Fibroblast of skin of right quadriceps (primary cell): ENCODE data around the gene VWA8.
"Not testable (repeated sequence)": the region's sequence is repeated elsewhere in the genome, so short reads cannot be mapped to it uniquely, and the experiment has no call there.

Source experiments
- DNase-seq: peaks from one replicate; pipeline ENCODE4 v3.0.0-alpha.2; 2013

VWA8 gene

DNA sequence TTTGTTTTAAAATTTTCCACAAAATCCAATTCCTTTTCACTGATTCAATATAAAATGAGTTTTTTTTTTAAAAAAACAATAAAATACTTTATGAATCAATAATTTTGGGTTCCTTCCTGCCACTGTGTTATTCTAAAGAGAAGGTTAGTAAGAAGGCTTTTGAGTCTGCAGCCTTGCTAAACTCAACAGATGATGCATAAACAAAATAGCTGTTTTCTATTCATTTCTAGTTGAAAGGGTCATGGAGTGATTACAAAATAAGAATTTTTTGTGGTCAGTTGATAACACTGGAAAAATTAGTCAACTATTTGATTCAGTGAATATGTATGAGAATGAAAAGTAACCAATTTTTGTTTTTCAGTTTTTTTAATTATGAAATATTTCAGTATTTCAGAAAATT lies 169.9 kb downstream of the VWA8 start:
- no peak for DNase-seq

DNA sequence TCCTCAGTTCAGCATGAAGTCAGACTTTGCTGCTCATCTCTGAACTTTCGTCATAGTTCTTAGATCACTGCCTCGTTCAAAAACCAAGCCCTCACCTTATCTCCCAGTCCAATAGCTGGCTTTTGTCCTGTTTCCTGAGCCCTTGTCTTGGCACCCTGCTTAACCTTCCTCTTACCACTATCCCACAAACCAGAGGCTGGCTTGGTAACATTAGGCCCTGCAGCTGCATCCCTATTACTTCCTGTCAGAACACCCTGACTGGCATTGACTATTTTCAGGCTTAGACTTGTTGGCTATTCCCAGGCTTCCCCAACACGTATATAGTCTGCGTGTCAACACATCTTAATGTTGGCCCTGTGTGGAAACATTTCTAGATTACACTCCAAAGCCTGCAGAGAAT lies 172.4 kb downstream of the VWA8 start:
- no peak for DNase-seq

DNA sequence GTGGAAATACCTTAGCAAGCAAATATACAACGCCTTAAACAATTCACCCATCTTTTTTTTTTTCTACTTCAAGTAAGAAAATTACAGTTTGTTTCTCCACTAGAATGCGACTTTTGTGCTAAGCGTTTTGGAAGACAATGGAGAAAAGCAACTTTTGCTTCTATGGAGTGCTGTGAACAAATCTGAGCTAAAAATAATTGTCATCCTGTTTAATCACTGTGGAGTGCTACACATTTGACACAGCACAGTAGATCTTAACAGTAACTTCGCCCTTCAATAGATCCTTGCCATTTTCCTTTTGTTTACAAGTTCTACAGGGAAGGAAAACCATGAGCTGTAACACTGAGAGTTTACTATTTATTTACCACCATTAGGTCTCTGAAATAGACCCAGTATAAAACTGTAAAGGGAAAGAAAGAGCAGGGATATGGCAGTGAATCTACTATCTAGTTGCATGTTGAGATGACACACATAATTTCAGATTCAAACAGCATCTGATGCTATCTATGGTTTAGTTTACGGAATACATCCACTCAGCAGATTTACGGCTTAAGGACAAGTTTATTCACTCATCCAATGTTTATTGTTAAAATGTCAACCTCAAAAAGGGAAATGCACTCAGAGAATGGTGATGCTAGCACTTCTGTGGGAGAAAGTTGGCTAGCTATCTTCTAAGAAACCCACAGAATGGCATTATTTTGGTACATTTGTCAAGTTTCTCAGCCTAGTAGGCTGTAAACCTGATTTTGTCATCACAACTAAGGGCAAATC lies 175.3 kb downstream of the VWA8 start:
- DNase-seq = peak; percentile 29

DNA sequence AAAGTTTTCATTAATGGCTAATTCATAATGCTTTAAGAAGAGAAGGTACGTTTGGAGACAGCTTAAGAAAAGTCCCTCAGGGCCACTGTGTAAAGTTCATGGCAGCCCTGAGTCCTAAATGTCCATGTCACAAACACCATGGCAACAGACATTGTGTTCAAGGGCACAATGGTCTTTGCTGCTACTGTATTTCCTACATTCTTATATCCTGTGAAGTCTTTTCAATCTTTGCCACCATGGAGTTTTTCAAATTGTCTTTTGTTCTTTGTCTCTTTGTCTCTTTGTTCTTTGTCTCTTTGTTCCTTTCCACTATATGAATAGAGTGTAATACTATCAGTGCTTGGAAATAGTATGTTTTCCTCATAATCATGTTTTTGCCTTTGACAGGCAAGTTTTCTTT lies 178.8 kb downstream of the VWA8 start:
- DNase-seq = no peak

DNA sequence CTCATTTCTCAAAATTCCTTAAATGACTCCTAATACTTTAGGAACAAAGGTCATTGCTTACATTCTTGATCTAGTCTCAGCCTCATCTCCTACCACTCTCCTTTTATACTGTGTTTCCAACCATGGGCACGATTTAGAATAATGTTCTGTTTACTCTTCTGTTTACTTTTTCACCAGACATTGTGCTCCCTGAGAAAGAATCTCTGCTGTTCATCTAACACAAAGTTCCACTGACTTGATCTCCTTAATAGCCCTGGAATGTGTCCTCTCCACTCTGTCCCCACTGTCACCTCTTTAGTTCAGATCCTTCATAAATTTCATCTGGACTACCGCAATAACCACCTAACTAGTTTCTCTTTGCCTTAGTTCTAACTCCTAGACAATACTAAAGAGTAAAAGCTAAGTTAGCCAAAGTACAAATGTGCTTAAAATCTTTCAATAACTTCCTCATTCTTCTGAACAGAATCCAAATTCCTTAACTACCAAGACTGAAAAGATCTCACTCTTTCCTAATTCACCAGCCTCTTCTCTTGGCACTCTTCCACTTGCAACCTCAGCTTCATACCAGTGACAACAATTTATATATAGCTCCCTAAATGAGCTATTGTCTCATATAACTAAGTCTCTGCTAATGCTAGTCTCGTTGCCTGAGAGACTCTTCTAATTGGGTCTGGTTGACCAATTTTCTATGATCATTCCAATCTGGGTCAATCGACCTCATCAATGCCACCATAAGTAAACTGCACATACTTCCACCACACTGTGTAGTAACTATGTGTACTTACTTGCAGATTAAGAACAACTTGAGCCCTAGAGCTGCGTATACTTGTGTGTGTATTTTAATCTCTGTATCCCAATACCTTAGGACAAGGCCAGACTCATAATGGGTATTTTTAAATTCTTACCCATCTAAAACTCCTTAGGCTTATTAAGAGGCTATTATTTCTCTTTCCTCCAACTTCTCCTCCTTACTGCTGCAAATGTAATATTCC lies 179.9 kb downstream of the VWA8 start:
- peak; percentile 95 for DNase-seq

DNA sequence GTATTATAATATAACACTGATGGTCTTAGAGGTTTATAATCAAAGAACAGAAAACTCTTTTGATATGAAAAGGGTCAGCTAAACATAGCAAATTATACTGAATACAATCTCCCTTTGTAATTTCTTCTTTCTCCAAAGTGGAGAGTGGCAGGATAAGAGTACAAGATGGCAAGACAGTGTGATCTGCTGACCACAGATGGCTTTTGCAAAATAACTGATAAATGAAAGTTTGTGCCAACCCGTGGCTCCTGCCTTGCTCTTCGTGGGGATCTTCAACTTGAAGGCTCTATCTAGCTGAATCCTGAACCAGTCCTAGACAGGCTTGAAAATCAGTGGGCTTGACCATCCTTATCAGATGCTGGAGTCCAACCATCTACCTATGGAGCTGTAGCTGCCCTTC lies 185.7 kb downstream of the VWA8 start:
- no peak for DNase-seq

DNA sequence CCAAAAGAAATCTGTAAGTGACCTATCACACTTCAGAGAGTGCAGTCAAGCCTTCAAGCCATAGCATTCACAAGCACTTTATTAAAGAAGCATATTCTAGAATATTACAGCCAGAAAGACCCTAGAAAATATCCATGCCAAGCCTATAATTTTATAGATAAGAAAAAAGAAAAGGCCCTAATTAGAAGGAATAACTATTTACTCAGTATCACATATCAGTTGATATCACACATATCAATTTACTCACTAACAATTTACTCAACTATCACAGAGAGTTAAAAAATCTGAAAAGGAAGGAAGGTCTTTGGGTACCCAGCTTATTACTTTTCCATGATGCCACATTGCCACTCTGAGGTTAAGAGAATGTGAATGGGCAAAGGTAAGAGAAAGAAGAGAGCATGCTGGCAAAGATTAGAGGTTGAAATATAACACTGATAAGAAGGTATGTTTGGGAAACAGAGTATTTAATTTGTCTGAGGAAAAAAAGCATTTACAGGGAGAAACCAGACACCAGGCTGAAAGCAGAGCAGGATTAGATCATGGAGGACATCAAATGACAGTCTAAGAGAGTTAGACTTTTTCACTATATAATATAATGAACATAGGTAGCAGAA lies 186.2 kb downstream of the VWA8 start:
- DNase-seq = no peak

DNA sequence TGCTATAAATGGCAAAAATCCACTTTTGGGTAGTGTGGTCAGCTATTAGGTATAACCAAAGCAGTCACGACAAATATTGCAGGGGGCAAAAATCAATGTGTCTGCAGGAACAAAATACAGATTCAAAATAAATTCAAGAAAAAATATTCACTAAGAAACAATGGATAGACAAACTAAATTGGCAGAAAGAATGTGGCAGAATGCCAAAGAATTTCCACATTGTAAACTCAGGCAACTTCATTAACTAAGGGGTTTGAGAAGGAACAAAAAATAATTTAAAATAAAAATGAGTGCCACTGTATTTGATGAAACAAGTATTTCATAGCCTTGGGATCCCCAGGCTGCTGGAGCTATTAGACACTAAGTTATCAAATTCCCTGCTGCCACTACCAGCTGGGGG lies 193.1 kb downstream of the VWA8 start:
- peak; percentile 23 for DNase-seq

DNA sequence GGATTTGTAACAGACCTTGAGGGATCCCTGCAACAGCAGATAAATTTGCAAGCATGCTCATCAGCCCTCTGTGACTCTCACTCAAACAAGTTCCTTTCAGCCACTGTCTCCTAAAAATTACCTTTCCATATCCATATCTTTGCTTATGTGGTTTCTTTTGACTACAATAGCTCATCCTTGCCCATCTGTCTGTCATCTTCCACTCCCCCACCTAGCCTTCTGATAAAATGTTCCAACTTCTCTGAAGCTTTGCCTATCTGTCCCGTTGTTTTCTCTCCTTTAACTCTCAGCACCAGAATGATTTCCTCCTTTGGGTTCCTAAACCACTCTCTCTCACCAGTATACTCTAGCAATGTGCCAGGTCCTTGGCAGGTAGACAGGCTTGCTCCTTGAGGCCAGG lies 194.5 kb downstream of the VWA8 start:
- DNase-seq = no peak

DNA sequence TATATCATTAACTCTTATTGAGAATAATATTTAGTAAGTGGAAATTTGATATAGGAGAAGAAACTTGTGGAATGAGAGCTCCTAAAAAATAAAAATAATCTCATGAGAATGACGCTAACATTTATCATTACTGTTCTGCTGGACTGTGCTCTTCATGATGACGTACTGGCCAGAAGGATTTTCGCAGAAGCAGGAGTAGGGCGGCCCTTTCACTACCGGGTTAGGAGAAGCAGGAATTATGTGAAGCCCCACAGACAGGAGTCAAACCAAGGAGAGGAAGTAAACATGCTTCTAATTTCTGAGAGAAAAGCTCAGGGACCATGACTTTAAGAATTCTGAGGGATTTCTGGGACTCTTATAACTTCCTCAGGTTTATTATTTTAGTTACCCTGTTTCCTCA lies 195.1 kb downstream of the VWA8 start:
- no peak for DNase-seq

DNA sequence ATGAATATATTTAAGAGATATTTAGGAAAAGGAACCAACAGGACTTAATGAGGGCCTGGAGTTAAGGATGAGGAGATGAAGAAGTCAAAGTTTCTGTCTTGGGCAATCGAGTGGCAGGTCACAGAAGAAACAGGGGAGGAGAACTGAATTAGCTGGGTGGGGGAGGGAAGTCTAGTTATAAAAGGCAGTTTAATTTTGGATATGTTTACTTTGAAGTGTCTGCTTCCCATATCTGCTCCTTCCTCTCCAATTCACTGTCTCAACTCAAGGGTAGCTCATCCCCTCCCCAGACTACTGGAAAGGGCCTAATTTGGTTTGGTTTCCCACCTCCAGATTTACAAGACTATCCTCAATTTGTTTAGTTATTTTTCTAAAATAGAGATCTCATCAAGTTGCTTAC lies 195.9 kb downstream of the VWA8 start:
- no peak for DNase-seq

DNA sequence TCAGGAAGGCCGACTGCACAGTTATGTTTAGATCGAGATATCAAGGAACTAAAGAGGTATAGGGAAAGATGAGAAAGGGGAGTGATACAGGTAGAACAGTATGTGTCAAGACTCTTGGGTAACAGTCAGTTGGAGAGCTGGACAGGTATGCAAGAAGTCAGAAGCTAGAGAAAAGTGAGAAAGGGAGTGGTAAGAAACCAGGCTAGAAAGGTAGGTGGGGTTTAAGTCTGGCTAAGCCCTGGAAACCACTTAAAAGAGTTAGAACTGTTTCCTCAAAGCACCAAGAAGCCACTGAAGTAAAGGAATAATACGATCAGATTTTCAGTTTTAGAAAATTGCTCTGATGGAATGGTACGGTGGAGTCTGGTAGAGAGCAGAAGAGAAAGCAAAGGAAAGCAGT lies 196.4 kb downstream of the VWA8 start:
- no peak for DNase-seq

DNA sequence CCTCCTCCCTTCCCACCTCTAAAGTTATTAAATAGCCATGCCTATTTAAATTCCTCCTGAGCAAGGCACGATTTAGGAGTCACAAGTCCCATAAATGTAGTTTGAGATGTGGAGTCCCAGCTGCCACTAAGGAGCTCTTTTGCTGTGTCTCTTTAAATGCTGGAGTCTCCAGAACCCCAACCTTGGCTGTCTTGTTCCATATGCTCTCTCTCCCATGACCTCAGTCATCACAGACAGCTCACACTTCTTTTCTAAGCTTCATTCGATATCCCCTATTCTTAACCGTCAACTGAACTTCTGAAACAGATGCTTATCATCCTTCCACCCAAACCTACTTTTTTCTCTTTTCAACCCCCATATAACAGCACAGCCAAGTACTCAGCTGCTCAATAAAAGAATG lies 197.1 kb downstream of the VWA8 start:
- no peak for DNase-seq

DNA sequence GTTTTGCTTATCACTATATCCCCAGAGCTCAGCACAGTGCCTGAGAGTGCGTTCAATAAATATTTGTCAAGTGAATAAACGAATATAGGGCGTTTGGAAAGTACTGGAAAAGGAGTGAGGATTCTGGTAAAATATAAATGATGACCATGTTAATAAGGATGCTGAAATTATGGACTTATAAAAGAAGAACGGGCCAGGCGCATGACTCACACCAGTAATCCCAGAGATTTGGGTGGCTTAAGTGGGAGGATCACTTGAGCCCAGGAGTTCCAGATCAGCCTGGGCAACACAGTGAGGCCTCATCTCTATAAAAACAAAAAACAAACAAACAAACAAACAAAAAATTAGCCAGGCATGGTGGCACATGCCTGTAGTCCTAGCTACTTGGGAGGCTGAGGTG lies 198.1 kb downstream of the VWA8 start:
- no peak for DNase-seq

DNA sequence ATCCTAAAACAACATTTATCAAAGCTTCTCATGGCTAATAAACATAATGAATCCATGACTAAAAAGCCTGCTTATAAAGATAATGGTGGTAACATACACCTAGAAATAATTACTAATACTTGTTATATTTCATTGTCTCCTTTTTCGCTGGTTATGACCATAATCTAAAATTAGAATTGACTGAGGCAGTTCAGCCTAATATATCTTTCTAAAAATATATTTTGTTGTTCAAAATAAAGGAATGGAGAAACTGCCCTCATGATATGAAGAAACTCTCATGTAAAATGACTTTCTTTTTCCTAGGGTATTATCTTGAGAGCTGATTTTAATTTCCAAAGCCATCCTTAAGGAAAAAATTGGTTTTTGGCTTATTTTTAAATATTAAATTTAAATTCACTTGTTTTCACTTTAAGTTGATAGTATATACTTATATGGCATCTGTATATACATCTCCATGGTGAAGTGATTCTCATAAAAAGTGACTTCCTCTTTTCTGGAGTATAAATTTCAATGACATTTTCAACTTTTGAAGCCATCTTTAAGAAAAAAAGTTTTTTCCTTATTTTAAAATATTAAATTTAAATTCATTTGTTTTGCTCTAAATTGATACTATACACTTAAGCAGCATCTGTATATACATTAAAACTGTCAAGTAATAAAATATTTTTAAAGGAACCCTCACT lies 204.6 kb downstream of the VWA8 start:
- no peak for DNase-seq

DNA sequence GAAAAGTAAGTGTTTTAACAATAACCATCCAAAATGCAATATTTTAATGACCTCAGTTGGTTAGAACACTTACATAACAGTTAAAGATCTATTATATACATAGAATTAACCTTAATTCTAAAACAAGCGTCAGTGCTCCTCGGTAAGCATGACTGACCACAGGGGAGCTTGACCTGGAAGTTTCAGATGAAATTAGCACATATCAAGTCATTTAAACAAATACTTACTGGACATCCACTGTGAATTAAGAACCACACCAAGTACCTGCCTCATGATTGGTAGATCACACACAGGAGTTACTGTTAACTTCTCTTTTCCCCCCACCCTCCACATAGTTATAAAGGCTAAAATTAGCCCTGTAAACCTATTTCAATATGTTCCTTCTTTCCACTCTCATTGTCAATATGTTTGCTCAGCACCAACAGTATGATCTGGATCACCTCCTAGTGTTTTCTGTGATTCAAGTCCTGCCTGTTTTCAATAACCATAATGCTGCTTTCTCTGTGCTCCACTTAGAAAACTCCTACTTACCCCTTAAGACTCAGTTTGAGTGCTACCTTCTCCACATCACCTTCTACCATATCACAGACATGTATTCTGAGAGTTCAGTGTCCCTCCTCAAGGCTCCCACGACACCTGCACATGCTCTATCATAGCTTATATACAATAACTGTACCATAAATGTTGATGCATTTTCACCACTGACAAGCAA lies 209.0 kb downstream of the VWA8 start:
- DNase-seq = no peak

DNA sequence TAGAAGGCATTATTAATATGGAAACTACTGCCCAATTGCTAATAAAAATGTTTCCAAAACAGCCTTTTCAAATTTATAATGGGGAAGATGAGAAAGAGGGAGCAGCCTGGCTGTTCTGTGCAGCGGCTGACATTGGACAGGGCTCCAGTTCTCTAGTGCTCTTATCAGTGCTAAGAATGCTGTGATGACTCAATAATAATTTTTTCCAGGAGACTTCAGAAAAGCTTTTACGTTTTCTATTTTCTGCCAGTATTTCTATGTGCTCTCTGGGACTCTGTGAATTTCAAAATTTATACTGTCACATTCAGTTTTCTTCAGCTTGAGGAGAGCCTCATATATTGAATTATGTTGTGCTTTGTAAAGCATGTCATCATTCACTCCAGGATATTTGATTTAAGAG lies 209.6 kb downstream of the VWA8 start:
- peak; percentile 31 for DNase-seq

DNA sequence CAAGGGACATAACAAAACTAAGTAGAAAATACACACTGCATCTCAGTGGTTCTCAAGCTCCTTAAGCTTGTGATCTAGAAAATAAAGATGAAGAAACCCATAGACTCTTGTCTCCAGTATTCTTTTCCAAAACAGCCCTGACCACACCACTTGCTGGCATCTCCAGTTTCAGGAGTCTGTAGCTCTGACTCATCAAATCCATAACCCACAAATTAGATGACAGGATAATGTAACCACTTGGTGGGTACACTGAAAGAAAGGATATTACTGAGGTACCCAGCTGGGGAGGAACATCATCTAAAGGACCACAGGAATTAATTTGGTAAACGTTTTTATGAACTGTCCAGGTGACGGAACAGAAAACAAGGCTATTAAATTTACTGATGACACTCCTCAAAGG lies 214.7 kb downstream of the VWA8 start:
- peak; percentile 76 for DNase-seq

DNA sequence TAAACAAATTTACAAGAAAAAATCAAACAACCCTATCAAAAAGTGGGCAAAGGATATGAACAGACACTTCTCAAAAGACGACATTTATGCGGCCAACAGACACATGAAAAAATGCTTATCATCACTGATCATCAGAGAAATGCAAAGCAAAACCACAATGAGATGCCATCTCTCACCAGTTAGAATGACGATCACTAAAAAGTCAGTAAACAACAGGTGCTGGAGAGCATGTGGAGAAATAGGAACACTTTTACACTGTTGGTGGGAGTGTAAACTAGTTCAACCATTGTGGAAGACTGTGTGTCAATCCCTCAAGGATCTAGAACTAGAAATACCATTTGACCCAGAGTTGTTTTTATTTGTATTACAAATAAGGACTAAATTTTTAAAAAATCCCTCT lies 215.4 kb downstream of the VWA8 start:
- not testable (repeated sequence) for DNase-seq

DNA sequence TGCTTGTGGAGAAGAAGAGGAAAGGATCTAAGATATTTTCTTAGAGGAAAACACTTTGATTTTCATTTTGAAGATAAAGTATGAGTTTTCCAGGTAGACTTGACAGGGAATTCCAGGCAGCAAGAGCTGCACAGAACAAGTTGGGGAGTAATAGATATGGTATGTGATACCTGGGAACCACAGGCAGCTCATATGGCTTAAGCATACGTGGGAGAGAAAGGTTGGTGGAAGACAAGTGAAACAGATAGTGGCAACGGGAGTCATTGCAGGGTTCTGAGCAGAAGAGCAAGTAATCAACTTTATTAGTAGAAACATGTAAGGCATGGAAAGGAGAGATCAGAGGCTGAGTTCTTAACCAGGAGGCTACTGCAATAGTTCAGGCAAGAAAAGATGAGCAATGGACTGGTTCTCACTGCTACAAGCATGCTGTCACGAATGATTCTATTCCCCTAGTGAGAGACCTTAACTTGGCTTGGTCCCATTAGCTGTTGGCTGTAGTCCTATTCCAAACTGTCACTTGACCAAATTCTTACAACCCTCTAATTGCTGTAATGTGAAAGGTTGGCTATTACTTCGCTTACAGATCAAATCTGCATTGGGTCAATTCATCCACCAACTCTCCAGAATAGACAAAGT lies 217.9 kb downstream of the VWA8 start:
- DNase-seq = no peak

DNA sequence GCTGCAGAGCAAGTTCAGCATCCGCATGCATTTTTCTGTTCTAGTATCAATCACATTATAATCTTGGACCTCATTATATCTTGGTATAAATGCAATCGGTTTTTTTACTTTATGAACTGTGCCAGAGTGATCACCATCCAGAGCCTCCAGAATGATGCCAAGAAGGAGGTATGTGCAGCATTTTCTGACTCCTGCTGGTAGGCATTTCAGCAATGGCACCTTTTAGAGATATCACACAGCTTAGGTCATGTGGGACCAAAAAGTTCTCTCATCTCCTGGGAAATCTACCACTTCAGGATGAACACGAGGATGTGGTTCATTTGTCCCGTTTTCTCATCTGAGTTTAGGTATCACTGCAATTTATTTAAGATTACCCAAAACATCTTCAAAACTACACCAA lies 220.4 kb downstream of the VWA8 start:
- DNase-seq = no peak
